Inflammatory macrophage (primary cell): Measurements from ENCODE around the gene COL5A1.
"Not testable (repeated sequence)": the region's sequence is repeated elsewhere in the genome, so short reads cannot be mapped to it uniquely, and the experiment has no call there.

Experiments
- DNase-seq, 2 donors: peaks; one replicate each; pipeline ENCODE4 v3.0.0-alpha.2; 2020 to 2022

Gene COL5A1

GRCh38 chr9:134658378-134658955, 16.9 kb downstream of the COL5A1 start:
- no peak for DNase-seq

GRCh38 chr9:134659688-134660131, 18.1 kb downstream of the COL5A1 start:
- no peak for DNase-seq

- peak; percentile 15 to 22 for DNase-seq
Measured at GRCh38 chr9:134660407-134660806, 18.8 kb downstream of the COL5A1 start.

GRCh38 chr9:134661299-134661698, 19.7 kb downstream of the COL5A1 start:
- DNase-seq: no peak

- DNase-seq: no peak
Measured at GRCh38 chr9:134661791-134662142, 20.2 kb downstream of the COL5A1 start.

- DNase-seq: no peak
Measured at GRCh38 chr9:134662143-134662876, 20.7 kb downstream of the COL5A1 start.

- no peak for DNase-seq
Measured at GRCh38 chr9:134663084-134663483, 21.5 kb downstream of the COL5A1 start.

- DNase-seq: no peak
Measured at GRCh38 chr9:134663753-134664415, 22.3 kb downstream of the COL5A1 start.

- no peak for DNase-seq
Measured at GRCh38 chr9:134664446-134664845, 22.8 kb downstream of the COL5A1 start.

GRCh38 chr9:134666208-134666607, 24.6 kb downstream of the COL5A1 start:
- no peak for DNase-seq

GRCh38 chr9:134666831-134667230, 25.2 kb downstream of the COL5A1 start:
- DNase-seq: no peak

- not testable (repeated sequence) for DNase-seq
Measured at GRCh38 chr9:134668977-134669376, 27.4 kb downstream of the COL5A1 start.

GRCh38 chr9:134669399-134669955, 27.9 kb downstream of the COL5A1 start:
- DNase-seq: no peak

- DNase-seq: no peak
Measured at GRCh38 chr9:134670042-134670525, 28.5 kb downstream of the COL5A1 start.

- no peak for DNase-seq
Measured at GRCh38 chr9:134670851-134671281, 29.3 kb downstream of the COL5A1 start.

- no peak for DNase-seq
Measured at GRCh38 chr9:134671341-134672113, 29.9 kb downstream of the COL5A1 start.

- DNase-seq: no peak
Measured at GRCh38 chr9:134676361-134676760, 34.8 kb downstream of the COL5A1 start.

- no peak for DNase-seq
Measured at GRCh38 chr9:134676886-134677285, 35.3 kb downstream of the COL5A1 start.

- no peak for DNase-seq
Measured at GRCh38 chr9:134677743-134678142, 36.1 kb downstream of the COL5A1 start.

GRCh38 chr9:134678206-134678605, 36.6 kb downstream of the COL5A1 start:
- no peak for DNase-seq

GRCh38 chr9:134678666-134679443, 37.3 kb downstream of the COL5A1 start:
- DNase-seq: no peak
